H1 (cell line): Measurements from ENCODE around the gene HTD2. TPM values are rescaled to one million over a fixed set of nuclear protein-coding genes. Genes with fewer than 3 reads are reported as not detected.

ENCODE experiments used
- CTBP2 ChIP-seq: IDR thresholded peaks from 2 replicates; pipeline ENCODE4 v1.7.0; 2011; ENCODE audit warnings: borderline replicate concordance, mild to moderate bottlenecking, moderate library complexity, mixed read lengths, low read length; ENCODE audit not compliant: insufficient read depth, insufficient read length
- FOSL1 ChIP-seq: IDR thresholded peaks from 2 replicates; pipeline ENCODE4 v1.6.1; 2011; ENCODE audit warnings: mild to moderate bottlenecking, low read depth, low read length, moderate library complexity; ENCODE audit not compliant: insufficient read depth
- GTF2F1 ChIP-seq: IDR thresholded peaks from 2 replicates; pipeline ENCODE4 v1.6.1; 2012; ENCODE audit warnings: low read depth, low read length, improper control_type of control experiment, borderline replicate concordance
- KDM4A ChIP-seq: IDR thresholded peaks from one replicate; pipeline ENCODE4 v1.7.1; 2012; ENCODE audit warnings: low read depth, mild to moderate bottlenecking, moderate library complexity, low read length, inconsistent platforms; ENCODE audit not compliant: severe bottlenecking
- PHF8 ChIP-seq: fragments of 200-600 bp; sonication (generic); conservative IDR thresholded peaks from 2 replicates; pipeline ENCODE4 v1.7.1; 2012; ENCODE audit warnings: low read depth, mild to moderate bottlenecking, inconsistent platforms, low read length, moderate library complexity
- polyA plus RNA-seq, 7 experiments: library from polyadenylated mRNA; depleted of rRNA in 3 of 7; stranded (reverse) in 5 of 7; unstranded in 2 of 7; fragments of >200 nt in 5 of 7; fragments of 200-250 nt in 2 of 7; gene quantifications; 1 replicate in 5 of 7; 2 replicates in 1 of 7; 4 replicates in 1 of 7; pipeline versions ENCODE4 v1.2.1 to v1.2.3, GENCODE V29; 2011 to 2013; ENCODE audit warnings: missing spikeins in 2 of 7, mixed read lengths in 2 of 7
- total RNA-seq: library from RNA; stranded (reverse); fragmentation: NEBNext Ultra II Directional; extraction: Animal tissue kit (Norgen Biotek cat#: 25700); gene quantifications from 2 replicates; pipeline ENCODE4 v1.2.1, GENCODE V29; 2021
- TF ChIP-seq, protein P1 (sequence below): fragments of 300-600 bp; sonication (generic); IDR thresholded peaks from 2 replicates; pipeline ENCODE4 v1.7.1; 2012; ENCODE audit warnings: low read length, moderate library complexity, mild to moderate bottlenecking, inconsistent platforms; ENCODE audit not compliant: insufficient replicate concordance
- TF ChIP-seq, protein P2 (sequence below): IDR thresholded peaks from 2 replicates; pipeline ENCODE4 v1.6.1; 2012; ENCODE audit warnings: low read length, inconsistent platforms
- TF ChIP-seq, protein P3 (sequence below): IDR thresholded peaks from 2 replicates; pipeline ENCODE4 v1.6.1; 2012; ENCODE audit warnings: inconsistent platforms

Gene HTD2
- total and polyA plus RNA-seq, 2 of the 8 experiments (the other 6 are each of a cell fraction or from before 2014, with no cell fraction given): 8.8 to 10.8 TPM

DNA sequence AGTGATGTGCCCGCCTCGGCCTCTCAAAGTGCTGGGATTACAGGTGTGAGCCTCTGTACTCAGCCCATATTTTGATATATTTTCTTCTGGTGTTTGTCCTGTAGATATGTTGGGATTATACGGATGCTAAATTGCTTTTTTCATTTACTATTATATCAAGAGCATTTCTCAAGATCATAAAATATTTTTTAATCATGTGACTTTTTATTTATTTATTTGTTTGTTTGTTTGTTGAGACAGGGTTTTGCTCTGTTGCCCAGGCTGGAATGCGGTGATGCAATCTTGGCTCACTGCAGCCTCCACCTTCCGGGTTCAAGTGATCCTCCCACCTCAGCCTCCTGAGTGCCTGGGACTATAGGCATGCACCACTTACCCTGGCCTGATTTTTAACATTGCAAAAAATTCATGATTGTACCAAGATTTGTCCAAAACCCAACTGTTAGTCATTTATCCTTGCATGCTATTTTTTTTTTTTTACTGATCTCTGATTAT is 23.6 kb downstream of the HTD2 start (continued):
- TF ChIP-seq, protein P1, sequence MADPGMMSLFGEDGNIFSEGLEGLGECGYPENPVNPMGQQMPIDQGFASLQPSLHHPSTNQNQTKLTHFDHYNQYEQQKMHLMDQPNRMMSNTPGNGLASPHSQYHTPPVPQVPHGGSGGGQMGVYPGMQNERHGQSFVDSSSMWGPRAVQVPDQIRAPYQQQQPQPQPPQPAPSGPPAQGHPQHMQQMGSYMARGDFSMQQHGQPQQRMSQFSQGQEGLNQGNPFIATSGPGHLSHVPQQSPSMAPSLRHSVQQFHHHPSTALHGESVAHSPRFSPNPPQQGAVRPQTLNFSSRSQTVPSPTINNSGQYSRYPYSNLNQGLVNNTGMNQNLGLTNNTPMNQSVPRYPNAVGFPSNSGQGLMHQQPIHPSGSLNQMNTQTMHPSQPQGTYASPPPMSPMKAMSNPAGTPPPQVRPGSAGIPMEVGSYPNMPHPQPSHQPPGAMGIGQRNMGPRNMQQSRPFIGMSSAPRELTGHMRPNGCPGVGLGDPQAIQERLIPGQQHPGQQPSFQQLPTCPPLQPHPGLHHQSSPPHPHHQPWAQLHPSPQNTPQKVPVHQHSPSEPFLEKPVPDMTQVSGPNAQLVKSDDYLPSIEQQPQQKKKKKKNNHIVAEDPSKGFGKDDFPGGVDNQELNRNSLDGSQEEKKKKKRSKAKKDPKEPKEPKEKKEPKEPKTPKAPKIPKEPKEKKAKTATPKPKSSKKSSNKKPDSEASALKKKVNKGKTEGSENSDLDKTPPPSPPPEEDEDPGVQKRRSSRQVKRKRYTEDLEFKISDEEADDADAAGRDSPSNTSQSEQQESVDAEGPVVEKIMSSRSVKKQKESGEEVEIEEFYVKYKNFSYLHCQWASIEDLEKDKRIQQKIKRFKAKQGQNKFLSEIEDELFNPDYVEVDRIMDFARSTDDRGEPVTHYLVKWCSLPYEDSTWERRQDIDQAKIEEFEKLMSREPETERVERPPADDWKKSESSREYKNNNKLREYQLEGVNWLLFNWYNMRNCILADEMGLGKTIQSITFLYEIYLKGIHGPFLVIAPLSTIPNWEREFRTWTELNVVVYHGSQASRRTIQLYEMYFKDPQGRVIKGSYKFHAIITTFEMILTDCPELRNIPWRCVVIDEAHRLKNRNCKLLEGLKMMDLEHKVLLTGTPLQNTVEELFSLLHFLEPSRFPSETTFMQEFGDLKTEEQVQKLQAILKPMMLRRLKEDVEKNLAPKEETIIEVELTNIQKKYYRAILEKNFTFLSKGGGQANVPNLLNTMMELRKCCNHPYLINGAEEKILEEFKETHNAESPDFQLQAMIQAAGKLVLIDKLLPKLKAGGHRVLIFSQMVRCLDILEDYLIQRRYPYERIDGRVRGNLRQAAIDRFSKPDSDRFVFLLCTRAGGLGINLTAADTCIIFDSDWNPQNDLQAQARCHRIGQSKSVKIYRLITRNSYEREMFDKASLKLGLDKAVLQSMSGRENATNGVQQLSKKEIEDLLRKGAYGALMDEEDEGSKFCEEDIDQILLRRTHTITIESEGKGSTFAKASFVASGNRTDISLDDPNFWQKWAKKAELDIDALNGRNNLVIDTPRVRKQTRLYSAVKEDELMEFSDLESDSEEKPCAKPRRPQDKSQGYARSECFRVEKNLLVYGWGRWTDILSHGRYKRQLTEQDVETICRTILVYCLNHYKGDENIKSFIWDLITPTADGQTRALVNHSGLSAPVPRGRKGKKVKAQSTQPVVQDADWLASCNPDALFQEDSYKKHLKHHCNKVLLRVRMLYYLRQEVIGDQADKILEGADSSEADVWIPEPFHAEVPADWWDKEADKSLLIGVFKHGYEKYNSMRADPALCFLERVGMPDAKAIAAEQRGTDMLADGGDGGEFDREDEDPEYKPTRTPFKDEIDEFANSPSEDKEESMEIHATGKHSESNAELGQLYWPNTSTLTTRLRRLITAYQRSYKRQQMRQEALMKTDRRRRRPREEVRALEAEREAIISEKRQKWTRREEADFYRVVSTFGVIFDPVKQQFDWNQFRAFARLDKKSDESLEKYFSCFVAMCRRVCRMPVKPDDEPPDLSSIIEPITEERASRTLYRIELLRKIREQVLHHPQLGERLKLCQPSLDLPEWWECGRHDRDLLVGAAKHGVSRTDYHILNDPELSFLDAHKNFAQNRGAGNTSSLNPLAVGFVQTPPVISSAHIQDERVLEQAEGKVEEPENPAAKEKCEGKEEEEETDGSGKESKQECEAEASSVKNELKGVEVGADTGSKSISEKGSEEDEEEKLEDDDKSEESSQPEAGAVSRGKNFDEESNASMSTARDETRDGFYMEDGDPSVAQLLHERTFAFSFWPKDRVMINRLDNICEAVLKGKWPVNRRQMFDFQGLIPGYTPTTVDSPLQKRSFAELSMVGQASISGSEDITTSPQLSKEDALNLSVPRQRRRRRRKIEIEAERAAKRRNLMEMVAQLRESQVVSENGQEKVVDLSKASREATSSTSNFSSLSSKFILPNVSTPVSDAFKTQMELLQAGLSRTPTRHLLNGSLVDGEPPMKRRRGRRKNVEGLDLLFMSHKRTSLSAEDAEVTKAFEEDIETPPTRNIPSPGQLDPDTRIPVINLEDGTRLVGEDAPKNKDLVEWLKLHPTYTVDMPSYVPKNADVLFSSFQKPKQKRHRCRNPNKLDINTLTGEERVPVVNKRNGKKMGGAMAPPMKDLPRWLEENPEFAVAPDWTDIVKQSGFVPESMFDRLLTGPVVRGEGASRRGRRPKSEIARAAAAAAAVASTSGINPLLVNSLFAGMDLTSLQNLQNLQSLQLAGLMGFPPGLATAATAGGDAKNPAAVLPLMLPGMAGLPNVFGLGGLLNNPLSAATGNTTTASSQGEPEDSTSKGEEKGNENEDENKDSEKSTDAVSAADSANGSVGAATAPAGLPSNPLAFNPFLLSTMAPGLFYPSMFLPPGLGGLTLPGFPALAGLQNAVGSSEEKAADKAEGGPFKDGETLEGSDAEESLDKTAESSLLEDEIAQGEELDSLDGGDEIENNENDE: no peak
- TF ChIP-seq, protein P2, sequence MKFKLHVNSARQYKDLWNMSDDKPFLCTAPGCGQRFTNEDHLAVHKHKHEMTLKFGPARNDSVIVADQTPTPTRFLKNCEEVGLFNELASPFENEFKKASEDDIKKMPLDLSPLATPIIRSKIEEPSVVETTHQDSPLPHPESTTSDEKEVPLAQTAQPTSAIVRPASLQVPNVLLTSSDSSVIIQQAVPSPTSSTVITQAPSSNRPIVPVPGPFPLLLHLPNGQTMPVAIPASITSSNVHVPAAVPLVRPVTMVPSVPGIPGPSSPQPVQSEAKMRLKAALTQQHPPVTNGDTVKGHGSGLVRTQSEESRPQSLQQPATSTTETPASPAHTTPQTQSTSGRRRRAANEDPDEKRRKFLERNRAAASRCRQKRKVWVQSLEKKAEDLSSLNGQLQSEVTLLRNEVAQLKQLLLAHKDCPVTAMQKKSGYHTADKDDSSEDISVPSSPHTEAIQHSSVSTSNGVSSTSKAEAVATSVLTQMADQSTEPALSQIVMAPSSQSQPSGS: no peak
- TF ChIP-seq GTF2F1 (no peak), CTBP2 (no peak), FOSL1 (no peak), KDM4A (no peak), PHF8 (no peak)
- TF ChIP-seq, protein P3, sequence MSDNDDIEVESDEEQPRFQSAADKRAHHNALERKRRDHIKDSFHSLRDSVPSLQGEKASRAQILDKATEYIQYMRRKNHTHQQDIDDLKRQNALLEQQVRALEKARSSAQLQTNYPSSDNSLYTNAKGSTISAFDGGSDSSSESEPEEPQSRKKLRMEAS: no peak
